GM21825 (cell line): ENCODE data around the gene PAK4.
"Not testable (repeated sequence)": the region's sequence is repeated elsewhere in the genome, so short reads cannot be mapped to it uniquely, and the experiment has no call there.

Source experiments
- ATAC-seq: cut with Tn5 transposase; IDR thresholded peaks from one replicate; pipeline ENCODE4 v1.9.1; 2021; ENCODE audit warnings: mild to moderate bottlenecking, moderate library complexity; ENCODE audit not compliant: unreplicated experiment

The PAK4 gene

DNA sequence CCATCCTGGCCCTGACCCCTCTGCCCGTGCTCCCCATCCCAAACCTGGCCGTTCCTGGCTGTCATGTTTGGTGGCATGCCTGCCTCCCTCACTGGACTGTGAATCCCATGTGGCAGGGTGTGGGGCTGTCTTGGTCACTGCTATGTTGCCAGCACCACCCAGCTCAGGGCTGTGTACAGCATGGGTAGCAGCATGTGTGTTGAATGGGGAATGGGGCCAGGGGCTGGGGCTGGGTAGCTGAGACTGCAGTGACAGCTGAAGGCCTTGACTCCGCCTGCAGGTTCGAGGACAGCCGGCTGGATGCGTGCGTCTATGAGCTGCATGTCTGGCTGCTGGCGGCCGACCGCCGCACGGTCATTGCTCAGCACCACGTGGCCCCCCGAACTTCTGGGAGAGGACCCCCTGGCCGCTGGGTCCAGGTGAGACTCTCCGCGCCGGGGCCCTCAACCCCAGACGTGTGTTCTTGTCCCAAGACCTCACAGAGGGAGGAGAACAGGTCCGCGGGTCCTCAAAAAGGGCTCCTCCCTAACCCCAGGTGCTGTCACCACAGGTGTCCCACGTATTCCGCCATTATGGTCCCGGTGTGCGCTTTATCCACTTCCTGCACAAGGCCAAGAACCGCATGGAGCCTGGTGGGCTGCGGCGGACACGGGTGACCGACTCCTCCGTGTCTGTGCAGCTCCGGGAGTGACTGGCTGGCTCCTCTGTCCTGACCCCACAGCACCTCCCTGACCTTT is 74.6 kb downstream of the PAK4 start:
- no peak for ATAC-seq

GRCh38 chr19:39200803-39201115 is 75.2 kb downstream of the PAK4 start:
- ATAC-seq: no peak

GRCh38 chr19:39202998-39203355 is 77.4 kb downstream of the PAK4 start:
- no peak for ATAC-seq

DNA sequence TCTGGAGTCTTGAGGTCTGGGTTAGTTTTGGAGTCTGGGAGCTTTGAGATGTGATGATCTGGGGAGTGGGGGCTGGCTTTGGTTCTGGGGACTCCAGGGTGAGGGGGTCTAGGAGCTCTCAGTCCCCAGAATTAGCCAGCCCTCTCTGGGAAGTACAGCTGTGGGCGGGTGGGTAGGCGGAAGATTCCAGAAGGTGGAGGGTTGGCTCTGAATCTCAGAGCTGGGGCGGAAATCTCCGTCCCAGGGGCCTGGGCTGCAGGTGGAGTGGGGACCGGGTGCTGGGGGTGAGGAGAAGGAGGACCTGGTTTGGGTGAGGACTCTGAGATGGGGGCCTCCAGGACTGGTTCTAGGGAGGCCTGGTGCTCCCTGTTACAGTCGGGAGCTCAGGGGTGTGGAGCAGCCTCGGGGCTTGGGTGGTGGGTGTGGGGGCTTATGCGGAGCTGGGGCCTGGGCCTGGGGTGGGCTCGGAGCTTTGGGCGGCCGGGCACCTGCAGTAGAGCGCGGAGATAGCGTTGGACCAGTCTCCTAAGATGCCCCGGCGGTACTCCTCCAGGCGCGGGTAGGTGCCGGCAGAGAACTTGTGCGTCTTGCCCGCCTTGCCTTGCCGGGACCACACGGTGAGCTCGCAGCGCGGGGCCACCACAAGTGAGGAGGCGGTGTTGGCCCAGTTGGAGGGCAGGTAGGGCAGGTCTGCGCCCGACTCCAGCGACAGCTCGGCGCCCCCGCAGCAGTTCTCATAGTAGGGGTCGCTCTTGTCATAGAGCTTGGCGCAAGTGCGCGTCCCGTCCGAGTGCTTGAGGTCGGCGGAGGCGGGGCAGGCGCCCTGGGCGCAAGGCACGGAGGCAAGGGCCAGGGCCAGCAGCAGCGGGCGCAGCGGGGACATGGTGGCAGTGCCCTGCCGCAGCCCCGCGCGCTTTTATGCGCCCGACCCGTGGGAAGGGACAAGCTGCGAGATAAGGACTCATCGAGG is 78.1 kb downstream of the PAK4 start, which contains the start of gene SYCN:
Gene SYCN, minus strand, starts transcription at position 892 of the 970 bp plus-strand sequence. Its CDS starts 9 bp downstream, at position 883.
- ATAC-seq: no peak

- no peak for ATAC-seq
Observed at GRCh38 chr19:39205449-39205764, 79.8 kb downstream of the PAK4 start.

DNA sequence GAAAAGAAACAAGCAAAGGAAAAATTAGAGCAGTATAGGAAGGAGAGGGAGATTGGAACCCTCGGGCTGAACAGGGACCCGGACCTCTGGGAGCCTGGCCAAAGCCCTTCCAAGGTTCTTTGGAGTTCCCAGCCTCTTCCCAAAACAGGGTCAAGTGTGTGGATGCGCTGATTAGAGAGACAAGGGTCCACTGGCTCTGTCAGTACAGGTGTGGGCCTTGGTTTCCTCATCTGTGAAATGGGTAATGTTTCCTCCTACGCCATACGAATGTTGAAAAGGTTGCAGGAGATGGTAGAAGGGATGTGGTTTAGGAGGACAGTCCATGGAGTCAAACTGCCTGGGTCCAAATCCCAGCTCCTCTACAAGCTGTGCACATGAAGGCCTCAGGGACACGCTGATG is 80.5 kb downstream of the PAK4 start:
- ATAC-seq: no peak

- ATAC-seq: no peak
Observed at GRCh38 chr19:39207293-39207836, 81.8 kb downstream of the PAK4 start.

DNA sequence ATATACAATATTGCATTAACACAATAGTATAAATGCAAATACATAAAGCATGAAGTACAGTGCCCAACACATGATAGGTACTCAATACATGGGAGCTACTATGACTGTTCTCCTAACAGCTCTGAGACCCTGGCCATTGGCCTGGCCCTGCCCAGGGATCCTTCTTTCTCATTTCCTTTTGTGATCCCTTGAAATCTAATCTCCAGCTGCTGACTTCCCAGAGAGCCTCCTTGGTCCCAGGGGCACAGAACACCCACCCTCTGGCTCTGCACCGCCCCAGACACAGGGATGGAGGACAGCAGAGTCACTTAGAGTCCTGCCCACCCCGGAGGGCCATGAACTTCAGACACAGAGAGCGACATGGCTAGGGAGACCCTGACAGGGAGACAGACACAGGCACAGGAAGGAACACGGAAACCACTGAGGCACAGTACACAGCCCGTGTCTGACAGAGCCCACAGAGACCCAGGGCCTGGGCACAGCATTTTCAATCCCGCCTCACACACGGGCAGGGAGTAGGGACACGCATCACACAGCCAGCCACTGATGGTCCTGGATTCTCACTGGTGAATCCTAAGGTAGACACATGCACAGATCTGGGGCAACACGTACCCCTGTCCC is 82.7 kb downstream of the PAK4 start:
- ATAC-seq: no peak

DNA sequence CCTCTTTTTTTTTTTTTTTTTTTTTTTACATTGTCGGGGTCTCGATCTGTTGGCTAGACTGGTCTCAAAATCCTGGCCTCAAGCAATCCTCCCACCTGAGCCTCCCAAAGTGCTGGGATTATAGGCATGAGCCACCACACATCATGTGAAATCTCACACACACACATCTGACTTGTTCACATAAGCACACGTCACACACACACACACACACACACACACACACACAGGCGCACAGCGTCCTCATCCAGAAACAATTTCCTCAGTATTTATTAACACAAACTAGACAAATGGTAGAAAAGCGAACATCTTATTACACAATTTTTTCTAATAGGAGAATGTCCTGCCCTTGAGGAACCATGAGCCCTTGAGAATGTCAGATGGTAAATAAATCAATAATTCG is 83.6 kb downstream of the PAK4 start:
- ATAC-seq: no peak

GRCh38 chr19:39211731-39212374 is 86.3 kb downstream of the PAK4 start:
- no peak for ATAC-seq

- no peak for ATAC-seq
Observed at GRCh38 chr19:39212375-39212742, 86.8 kb downstream of the PAK4 start.

- ATAC-seq: not testable (repeated sequence)
Observed at GRCh38 chr19:39215323-39215722, 89.7 kb downstream of the PAK4 start.

GRCh38 chr19:39217094-39217493 is 91.5 kb downstream of the PAK4 start:
- ATAC-seq: no peak

- no peak for ATAC-seq
Observed at GRCh38 chr19:39218230-39219007, 92.8 kb downstream of the PAK4 start.

DNA sequence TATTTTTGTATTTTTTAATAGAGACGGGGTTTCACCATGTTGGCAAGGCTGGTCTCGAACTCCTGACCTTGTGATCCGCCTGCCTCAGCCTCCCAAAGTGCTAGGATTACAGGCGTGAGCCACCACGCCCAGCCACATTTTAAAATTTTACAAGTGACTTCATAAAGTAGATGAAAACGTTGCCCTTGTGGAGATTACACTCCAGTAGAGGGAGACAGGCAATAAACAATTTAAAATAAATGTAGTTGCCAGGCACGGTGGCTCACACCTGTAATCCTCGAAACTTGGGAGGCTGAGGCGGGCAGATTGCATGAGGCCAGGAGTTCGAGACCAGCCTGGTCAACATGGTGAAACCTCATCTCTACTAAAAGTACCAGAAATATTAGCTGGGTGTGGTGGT is 93.5 kb downstream of the PAK4 start:
- not testable (repeated sequence) for ATAC-seq

- no peak for ATAC-seq
Observed at GRCh38 chr19:39223703-39224279, 98.2 kb downstream of the PAK4 start.

- ATAC-seq: no peak
Observed at GRCh38 chr19:39224910-39225309, 99.3 kb downstream of the PAK4 start.
